Stimulated activated CD8-positive, alpha-beta memory T cell treated with anti-CD3 and anti-CD28 coated beads, Interleukin-7, amount 100 ng/mL, for 24 hours (primary cell): ENCODE results near the gene DISC1.
A peak's percentile ranks its signal among the peaks of the same experiment; 100 is the strongest.
"Not testable (repeated sequence)": the region's sequence is repeated elsewhere in the genome, so short reads cannot be mapped to it uniquely, and the experiment has no call there.

ENCODE experiments used
- DNase-seq: peaks from one replicate; pipeline ENCODE4 v3.0.0-alpha.2; 2020; ENCODE audit warnings: low read depth

Gene DISC1

DNA sequence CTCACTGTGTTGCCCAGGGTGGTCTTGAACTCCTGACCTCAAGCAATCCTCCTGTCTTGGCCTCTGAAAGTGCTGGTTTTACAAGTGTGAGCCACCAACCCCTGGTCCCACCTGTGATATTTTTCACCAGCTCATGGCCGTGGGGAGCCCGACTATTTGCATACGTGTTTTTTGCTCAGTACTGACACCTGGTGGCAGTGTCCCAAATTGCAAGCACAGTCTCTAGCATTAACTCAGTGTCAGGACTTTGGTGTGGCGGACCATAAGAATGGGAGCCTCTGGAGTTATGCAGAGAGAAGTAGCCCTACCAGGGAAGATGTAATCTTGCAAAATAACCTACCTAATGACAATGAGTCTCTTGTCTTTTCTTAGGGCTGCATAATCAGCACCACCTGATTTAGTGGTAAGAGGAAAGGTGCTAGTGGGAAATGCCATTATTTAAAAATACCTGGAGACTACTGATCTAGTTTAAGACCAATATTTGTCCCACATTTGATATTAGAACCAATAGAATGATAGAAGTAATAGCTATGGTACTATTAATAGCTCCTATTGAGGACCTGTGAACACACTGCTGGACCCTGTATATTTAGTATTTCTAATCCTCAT, 305.4 kb downstream of the DISC1 start:
- peak; percentile 21 for DNase-seq

- DNase-seq = no peak
Observed at GRCh38 chr1:231933711-231934626, 307.4 kb downstream of the DISC1 start.

DNA sequence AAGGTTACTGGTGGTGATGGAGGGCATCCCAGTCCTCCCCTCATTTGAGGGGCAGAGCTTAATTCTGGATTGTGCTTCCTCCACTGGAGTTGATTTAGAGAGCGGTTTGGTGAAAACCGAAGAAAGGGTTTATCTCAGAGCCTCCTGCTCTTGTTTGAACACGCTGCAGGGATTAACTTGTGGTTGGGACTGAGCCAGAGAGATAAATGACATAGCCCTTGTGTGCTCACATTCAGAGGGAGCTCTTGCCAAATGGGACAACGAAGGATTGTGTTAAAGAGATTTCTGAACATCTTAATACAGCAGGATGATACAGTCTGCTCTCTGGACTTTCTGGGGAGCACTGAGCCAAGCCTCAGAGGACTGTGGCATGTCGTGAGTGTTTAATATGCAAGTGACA, 308.2 kb downstream of the DISC1 start:
- DNase-seq = no peak

DNA sequence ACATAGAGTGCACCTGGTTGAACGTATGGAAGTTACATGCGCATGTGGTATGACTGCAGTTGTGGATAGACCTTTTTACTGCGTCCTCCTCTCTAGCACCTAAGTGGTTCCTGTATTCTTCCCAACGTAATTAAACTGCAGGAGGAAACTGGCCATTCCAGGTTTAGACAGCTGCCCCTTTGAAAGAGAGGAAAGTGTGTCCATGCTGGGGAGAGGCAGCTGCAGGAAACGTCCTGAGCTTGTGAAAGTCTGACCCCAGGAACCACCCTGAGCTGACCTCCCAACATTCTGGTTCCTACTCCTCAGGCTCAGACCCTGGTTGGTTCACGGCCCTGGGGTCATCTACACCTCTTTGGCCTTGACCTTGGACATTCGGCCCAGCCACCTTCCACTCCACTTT, 309.3 kb downstream of the DISC1 start:
- no peak for DNase-seq

DNA sequence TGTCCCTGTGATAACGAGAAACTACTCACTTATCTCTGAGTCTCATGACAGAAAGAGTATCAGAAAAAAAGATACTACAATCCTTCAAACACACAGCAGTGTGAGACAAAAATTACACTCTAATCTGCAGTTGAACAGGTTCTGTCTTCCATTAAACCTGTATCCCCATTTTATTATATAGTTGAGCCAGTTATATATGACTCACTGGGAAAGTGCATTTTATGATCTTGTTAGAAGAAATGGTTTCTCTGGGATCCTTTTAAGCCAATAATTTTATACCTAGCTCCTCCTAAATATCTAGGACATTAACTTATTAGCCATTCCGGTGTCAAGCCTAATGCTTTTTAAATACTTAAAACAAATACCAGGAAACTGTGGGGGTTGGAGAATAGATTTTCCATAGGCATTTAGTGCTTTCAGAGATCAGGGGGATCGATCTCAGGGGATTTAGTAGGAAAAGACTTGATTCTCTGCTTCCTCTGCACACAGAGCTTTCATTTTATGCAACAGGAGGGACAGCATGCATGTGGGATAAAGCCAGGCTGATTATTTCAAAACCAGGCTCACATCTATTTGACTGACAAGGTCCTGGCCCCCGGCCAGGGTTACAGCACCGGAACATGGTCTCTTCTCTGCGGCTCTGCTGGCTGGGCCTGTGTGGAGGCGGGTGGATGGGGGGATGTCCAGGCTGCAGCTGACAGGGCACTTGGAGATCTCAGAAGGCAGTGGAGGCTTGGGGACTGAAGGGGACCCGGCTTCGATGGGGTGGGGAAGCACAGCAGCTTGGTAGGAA, 310.6 kb downstream of the DISC1 start:
- DNase-seq = no peak

- no peak for DNase-seq
Observed at GRCh38 chr1:231938211-231938610, 311.6 kb downstream of the DISC1 start.

GRCh38 chr1:231938711-231939110, 312.1 kb downstream of the DISC1 start:
- DNase-seq = no peak

GRCh38 chr1:231939118-231939517, 312.5 kb downstream of the DISC1 start:
- no peak for DNase-seq

DNA sequence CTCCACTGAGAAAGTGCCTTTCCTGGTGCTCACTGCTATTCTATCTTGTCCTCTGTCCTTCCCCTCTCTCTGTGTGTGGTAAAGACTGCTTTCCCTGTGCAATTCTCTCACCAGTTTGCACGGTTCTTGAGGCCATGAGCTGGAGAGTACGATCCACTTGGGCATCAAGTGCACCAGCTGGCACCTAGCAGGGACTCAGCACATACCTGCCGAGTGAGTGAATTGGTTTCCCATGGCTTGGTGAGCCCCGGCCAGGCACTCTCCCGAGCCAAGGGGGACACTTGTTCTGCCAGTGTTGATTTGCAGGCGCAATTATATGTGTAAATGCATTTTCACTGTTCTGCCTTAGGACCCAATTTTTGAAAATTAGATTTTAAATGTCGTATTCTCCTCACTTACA, 313.5 kb downstream of the DISC1 start:
- no peak for DNase-seq

DNA sequence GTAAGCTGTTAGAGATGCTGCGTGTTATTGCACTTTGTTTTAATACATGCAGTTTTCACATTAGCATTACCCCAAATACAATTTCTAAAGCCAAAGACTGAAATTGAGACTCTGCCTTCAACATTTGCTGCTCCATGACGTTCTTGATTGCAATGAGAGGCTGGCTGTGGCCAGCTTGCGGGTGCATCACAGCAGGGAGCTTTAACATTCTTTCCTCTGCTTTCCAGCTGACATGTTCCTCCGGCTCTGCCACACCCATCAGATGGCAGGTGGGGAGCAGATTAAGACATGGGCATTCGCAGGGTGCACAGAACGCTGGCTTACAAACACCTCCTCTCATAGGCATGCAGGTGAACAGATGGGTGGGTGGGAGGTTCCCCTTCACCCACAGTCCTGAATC, 314.1 kb downstream of the DISC1 start:
- no peak for DNase-seq

DNA sequence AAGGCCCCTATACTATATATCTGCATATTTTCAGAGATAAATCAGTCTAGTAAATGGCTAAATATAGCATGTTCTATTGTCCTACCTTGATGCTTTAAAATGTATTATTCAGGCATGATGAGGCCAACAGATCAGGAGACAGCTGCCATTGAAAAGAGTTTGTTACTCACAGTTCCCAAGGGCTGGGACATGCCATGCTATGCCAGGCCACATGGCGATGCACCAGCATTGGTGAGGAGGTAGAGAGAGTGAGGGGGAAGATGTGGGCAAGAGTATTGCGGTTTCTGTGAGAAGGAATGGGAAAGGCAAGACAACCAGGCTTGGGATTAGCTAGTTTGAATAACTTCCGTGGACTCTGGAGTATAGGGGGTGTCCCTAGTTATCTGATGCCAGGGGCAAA, 316.5 kb downstream of the DISC1 start:
- no peak for DNase-seq

GRCh38 chr1:231948102-231948501, 321.5 kb downstream of the DISC1 start:
- DNase-seq = not testable (repeated sequence)

DNA sequence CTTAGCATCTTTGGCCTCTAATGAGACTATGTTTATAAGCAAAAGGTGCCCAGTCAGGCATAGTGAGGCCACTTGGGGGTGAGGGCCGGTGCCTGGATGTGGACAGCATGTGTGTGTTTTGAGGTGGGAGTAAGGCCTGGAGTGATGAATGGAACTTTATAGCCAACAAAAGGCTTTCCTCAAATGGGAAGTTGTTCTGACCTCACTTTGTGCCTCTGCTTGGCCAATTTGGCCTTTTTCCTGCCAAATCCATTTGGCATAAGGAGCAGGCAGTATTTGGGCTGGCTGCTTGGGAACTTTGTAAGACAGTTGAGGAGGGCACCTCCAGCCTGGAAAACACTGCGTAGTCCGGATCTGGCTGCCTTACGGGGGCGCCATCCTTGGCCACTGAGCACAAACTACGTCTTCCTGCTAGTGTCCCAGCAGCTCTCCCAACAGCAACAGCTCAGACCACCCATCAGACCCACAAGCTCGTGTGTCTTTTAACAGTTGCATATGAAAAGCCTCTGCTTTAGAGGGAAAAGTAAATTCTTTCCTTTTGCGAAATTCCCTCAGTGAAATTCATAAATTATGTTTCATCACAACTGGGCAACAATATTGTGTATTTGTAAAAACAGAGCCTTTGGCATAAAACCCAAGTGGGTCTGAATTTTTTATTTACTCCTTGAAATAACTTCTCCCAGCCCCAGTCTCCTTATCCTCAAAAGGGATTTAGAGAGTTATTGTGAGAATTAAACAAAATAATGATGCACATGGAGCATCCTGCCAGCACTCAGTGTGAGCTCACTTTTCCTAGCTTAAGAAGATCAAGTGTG, 322.9 kb downstream of the DISC1 start:
- no peak for DNase-seq

GRCh38 chr1:231950331-231951128, 323.9 kb downstream of the DISC1 start:
- DNase-seq = no peak

DNA sequence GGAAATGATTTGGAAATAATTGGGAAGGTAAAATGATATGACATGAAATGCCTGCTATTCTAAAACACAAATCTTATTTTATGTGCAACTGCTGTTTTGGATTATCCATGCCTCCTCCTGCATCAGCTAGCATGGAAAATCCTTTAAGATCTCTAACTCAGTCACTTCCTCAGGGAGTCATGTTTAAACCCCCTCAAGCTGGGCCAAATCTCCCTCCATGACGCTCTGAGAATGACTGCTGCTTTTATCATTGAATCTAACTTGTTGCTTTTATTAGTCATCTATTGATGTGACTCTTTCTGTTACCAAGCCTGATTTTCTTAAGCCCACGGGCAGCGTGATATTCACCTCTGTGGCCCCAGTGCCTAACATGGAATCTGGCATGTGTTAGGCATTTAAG, 324.8 kb downstream of the DISC1 start:
- DNase-seq = no peak

DNA sequence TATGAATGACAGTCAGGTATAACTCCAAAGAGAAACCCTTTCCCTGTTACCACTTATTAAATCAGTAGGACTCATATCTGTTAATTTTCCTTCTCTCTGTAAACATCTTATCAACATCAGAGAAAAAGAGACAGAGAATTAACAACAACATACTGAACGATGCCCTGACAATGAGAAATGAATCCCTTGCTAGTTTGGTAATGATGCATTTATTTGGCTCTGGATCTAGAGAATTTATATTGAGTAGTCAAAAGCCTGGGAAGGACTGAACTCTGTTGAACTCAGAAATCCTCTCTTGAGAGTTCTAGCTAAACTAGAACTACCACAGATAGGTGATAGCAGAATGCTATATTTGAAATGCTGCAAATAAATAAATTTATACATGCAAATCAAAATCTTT, 325.6 kb downstream of the DISC1 start:
- DNase-seq = no peak

DNA sequence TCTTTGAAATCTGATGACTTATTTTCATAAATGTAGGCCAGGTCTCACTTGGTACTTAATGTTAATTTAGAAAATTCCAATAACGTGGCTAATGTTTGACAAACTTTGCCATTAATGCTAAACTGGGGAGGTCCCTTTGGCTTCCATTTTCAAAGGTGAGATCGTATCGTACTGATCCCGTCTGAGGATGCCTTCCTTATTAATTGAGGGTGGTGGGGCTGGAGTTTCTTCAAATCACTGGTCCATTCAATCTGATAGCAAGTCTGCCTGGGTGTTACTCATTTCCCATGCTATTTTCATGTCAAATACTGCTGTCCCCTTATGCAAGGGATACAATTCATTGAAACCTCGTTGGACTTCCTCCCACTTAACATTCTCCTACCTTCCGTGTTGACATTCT, 327.1 kb downstream of the DISC1 start:
- no peak for DNase-seq

DNA sequence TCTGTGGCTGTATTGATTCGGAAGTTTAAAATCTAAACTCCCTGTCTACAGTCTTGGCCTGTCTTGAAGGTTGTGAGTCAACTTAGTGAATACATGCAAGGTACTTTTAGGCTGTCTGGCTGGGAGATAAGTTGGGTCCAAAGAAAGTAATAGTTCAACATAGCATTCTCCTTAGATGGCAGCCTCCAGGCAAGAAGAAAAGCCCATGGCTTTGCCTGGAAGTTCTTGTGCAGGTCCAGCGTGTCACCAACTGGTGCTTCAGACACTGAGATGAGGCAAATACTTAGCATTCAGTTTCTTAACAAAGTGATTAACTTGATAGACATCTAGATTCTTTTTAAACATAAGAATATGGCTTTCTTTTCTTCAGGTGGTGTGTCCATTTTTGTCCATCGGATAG, 328.2 kb downstream of the DISC1 start:
- DNase-seq = no peak

GRCh38 chr1:231957359-231957758, 330.8 kb downstream of the DISC1 start:
- DNase-seq = no peak

DNA sequence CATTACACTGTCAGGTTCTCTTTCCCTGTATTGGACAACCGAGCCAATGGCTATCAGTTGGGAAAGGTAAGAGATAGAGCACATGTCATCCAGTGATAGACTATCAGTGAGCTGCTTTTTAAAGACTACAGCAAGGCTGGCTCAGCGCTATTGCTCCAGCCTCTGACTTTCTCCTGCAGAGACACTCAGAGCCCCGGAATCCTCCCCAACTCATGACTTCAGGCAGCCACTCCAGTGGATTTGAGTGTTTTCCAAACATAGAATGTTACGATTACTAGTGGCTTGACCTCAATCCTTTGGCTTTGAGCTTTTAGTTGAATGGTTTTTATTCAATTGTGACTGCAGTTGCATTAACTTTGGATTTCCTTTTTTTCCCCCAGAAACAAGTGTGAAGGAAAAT, 331.9 kb downstream of the DISC1 start:
- no peak for DNase-seq

DNA sequence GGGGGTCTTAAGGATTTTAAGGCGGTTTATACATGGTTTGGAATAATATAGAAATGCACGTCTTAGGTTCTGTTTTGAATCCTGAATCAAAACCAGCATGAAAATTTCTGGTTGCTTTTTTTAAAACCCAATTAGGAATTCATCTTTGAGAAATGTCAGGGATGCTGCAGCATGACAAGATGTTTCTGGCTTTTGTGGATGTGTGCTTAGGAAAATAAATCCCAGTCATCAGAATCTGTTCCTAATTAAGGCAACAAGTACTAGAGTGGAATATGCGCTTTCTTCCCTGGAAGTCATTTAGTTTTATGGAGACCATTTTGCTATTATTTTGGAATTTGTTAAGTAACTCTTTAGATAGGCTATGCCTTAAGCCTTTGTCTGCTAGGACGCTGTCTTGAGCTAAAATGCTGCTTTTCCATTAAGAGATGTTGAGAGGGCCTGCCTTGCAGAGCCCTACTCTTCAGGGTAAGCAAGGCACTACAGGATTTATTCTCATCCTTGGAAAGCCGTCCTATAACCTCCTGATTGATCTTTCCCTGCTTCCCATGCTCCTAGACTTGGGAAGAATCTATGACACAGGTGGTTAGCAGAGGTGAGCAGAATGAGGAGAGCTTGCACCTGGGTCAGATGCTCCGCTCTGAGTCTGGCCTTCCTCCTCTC, 332.8 kb downstream of the DISC1 start:
- DNase-seq = no peak
